ENCODE results near the gene ACSBG1. TPM values are rescaled to one million over a fixed set of nuclear protein-coding genes. Genes with fewer than 3 reads are reported as not detected.

ACSBG1 gene, protein sequence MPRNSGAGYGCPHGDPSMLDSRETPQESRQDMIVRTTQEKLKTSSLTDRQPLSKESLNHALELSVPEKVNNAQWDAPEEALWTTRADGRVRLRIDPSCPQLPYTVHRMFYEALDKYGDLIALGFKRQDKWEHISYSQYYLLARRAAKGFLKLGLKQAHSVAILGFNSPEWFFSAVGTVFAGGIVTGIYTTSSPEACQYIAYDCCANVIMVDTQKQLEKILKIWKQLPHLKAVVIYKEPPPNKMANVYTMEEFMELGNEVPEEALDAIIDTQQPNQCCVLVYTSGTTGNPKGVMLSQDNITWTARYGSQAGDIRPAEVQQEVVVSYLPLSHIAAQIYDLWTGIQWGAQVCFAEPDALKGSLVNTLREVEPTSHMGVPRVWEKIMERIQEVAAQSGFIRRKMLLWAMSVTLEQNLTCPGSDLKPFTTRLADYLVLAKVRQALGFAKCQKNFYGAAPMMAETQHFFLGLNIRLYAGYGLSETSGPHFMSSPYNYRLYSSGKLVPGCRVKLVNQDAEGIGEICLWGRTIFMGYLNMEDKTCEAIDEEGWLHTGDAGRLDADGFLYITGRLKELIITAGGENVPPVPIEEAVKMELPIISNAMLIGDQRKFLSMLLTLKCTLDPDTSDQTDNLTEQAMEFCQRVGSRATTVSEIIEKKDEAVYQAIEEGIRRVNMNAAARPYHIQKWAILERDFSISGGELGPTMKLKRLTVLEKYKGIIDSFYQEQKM
- 100 to 1,000 TPM in 2 of 4 donors, 10 to 100 TPM in 2; 61.8 to 375 (median 102) TPM for total RNA-seq

DNA sequence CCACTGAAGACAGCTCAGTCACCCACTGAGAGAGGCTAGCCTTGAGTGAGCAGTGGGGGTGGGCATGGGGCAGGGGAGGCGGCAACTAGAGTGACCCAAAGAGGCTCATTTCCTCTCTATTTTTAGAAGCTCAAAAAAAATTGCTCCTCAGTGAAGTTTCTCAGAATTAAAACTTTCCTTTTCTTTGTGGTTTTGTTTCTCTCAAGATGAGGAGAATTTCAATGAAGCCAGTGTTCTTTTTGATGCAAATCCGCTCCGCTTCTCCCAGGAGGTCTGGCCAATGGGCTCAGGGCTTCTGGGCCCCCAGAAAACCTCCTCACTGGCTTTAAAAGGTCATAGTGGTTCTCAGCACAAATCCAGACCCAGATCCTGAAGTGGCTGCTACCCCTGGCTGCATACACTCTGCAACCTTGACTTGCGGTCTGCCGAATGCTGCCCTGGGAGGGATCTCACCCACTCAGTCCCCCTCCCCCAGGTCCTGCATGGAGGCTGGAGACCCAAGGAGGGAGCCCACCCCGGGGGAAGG lies at the start of gene ACSBG1:
Gene ACSBG1, minus strand, starts transcription at position 51 of the 526 bp plus-strand sequence. CDS start 64 bp downstream, outside the sequence.
- TF ChIP-seq POLR2A (IDR thresholded peaks at IDR 0.05) = no peak
- TF ChIP-seq EP300 (IDR thresholded peaks at IDR 0.05) = no peak
- TF ChIP-seq, protein P1, sequence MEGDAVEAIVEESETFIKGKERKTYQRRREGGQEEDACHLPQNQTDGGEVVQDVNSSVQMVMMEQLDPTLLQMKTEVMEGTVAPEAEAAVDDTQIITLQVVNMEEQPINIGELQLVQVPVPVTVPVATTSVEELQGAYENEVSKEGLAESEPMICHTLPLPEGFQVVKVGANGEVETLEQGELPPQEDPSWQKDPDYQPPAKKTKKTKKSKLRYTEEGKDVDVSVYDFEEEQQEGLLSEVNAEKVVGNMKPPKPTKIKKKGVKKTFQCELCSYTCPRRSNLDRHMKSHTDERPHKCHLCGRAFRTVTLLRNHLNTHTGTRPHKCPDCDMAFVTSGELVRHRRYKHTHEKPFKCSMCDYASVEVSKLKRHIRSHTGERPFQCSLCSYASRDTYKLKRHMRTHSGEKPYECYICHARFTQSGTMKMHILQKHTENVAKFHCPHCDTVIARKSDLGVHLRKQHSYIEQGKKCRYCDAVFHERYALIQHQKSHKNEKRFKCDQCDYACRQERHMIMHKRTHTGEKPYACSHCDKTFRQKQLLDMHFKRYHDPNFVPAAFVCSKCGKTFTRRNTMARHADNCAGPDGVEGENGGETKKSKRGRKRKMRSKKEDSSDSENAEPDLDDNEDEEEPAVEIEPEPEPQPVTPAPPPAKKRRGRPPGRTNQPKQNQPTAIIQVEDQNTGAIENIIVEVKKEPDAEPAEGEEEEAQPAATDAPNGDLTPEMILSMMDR (IDR thresholded peaks at IDR 0.05) = no peak
- TF ChIP-seq POLR2AphosphoS5 (IDR thresholded peaks at IDR 0.05) = no peak
- 57% methylated on average over 5 of the region's 6 CpGs for WGBS

DNA sequence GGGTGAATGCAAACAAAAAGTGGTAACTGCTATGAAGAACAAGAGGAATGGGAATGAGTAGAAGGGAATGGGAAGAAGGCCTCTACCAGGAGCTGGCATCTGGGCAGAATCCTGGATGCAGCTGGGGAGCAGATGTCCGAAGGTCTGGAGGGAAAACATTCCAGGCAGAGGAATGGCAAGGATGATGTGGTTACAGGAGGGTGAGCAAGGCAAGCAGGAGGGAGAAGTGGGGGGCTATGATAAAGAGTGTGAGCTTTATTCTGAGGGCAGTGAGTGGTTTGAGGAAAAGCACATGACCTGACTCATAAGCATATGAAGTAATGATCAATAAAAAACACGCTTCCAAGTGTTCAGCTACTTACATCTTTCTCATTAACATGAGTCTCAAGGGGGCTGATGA lies 48.0 kb upstream of the ACSBG1 start:
- no peak overlapping the region for H3K4me3 ChIP-seq
- DNase-seq (ENCODE audit: low spot score in 2 of 2) = no peak
- H3K9me3 ChIP-seq = no peaks in the 10 kb centered on the region
- 84% methylated on average over 2 of the region's 2 CpGs for WGBS
- TF ChIP-seq POLR2A (IDR thresholded peaks at IDR 0.05) = no peak
- TF ChIP-seq POLR2AphosphoS5 (IDR thresholded peaks at IDR 0.05) = no peak
- TF ChIP-seq, protein P1 (IDR thresholded peaks at IDR 0.05) = no peak
- TF ChIP-seq EP300 (IDR thresholded peaks at IDR 0.05) = no peak
- no peak overlapping the region for H3K27ac ChIP-seq
- no peaks in the 10 kb centered on the region for H3K27me3 ChIP-seq
- H3K4me1 ChIP-seq = no peaks in the 10 kb centered on the region
- peaks cover 86% of the 10 kb centered on the region for H3K36me3 ChIP-seq

More for the DNA sequence above, at the start of gene ACSBG1:
- no peak within 1 kb of the TSS for H3K4me3 ChIP-seq
- H3K27me3 ChIP-seq = no peaks in the 10 kb centered on the region
- no peaks in the 10 kb centered on the region for H3K4me1 ChIP-seq
- H3K27ac ChIP-seq = no peak within 1 kb of the TSS
- H3K36me3 ChIP-seq = no peaks in the 10 kb centered on the region
- no peaks in the 10 kb centered on the region for H3K9me3 ChIP-seq
- no peak for DNase-seq (ENCODE audit: low spot score in 2 of 2)

DNA sequence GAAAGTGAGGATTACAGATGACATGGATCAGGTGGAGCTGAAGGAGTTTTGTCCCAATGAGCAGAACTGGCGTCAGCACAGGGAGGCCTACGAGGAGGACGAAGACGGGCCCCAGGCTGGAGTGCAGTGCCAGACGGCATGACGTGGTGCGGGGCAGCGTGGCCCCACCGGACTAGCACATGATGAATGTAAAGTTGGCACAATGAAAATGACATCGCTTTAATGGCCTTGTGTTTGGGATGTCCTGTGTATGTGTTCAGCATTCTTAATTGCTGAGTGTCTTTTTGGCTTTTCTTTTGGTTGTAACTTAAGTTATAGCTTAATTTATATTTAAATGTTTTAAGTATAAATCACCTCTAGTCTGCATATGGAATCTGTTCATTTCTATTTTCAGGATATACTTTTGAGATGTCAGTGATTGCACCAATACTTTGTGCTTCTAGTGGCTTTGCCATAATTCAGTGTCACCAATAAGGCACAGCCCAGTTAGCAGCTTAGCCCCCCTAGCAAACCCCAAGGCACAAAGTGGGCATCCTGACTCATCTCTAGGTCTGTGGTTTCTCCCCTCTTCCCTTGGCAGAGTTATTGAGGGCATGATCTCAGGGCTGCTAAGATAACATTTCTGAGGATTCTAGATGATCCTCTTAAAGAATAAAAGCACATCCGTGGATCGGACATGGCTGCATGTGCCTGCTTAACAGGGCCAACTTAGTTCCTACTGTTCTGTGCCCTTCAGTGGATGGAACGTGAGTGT lies 46.1 kb upstream of the ACSBG1 start:
- 88% methylated on average over 13 of the region's 13 CpGs for WGBS

DNA sequence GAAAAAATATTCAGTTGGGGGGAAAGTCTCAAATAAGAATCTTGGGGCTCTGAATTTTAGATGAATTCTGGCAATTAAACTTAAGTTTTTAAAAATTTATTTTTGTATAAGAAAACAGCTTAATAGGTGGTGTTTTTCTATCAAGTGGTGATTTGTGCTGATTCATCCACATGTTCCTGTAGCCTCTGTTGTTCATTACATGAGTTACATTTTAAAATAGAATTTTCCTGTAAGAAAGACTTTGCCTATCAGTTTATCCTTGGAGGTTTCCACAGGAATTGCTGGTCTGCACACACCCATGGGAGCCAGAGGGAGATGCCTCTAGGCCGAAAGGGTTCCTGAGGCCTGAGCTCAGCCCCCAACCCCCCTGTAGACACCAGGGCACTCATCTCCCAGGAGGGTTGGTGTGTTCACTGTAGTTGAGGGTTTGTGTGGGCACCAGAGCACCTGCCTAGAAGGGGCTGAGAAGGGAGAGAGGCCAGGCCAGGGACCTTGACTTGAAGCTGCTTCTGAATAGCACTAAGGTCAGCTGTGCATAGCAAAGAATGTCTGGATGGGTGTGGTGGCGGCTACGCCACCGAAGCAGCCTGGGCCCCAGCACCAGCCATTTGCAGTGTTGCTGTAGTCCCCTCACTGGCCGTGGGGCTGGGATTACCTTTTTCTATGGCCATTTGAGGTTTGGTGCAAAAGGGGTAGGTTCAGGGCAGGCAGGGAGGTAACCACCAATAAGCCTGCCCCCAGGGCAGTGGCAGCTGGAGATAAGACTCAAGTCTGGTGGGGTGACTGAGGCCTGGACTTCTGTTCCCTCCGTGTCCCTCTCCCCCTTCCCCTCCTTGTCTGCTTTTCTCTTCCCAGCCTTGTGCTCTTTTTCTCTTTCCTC lies 41.9 kb upstream of the ACSBG1 start:
- no peaks in the 10 kb centered on the region for H3K27me3 ChIP-seq
- no peak for TF ChIP-seq POLR2AphosphoS5 (IDR thresholded peaks at IDR 0.05)
- no peak for TF ChIP-seq EP300 (IDR thresholded peaks at IDR 0.05)
- no peak for TF ChIP-seq POLR2A (IDR thresholded peaks at IDR 0.05)
- TF ChIP-seq, protein P1 (IDR thresholded peaks at IDR 0.05) = no peak
- DNase-seq (ENCODE audit: low spot score in 2 of 2) = no peak
- WGBS = 72% methylated on average over 6 of the region's 6 CpGs
- H3K36me3 ChIP-seq = peaks cover 45% of the 10 kb centered on the region
- no peaks in the 10 kb centered on the region for H3K9me3 ChIP-seq
- H3K4me1 ChIP-seq = no peaks in the 10 kb centered on the region
- no peak overlapping the region for H3K27ac ChIP-seq
- H3K4me3 ChIP-seq = no peak overlapping the region

More for the DNA sequence above, 46.1 kb upstream of the ACSBG1 start:
- no peak for DNase-seq (ENCODE audit: low spot score in 2 of 2)
- no peak overlapping the region for H3K4me3 ChIP-seq
- H3K27me3 ChIP-seq = no peaks in the 10 kb centered on the region
- no peaks in the 10 kb centered on the region for H3K9me3 ChIP-seq
- TF ChIP-seq EP300 (IDR thresholded peaks at IDR 0.05) (no peak), POLR2AphosphoS5 (IDR thresholded peaks at IDR 0.05) (no peak), POLR2A (IDR thresholded peaks at IDR 0.05) (no peak)
- TF ChIP-seq, protein P1 (IDR thresholded peaks at IDR 0.05) = no peak
- H3K4me1 ChIP-seq = no peaks in the 10 kb centered on the region
- H3K36me3 ChIP-seq = peaks cover 71% of the 10 kb centered on the region
- H3K27ac ChIP-seq = no peak overlapping the region
